PC-3 (cell line): ENCODE results near the gene WWC2. TPM values are rescaled to one million over a fixed set of nuclear protein-coding genes. Genes with fewer than 3 reads are reported as not detected.

ENCODE experiments used
- ATAC-seq: fragments of 200-7000 bp; cut with Tn5 transposase; 2 replicates; pipeline ENCODE4 v1.9.1; 2020; ENCODE audit warnings: mild to moderate bottlenecking, moderate library complexity
- BruUV-seq: library from RNA; stranded (reverse); fragments of 400-500 nt; replicated peaks from 2 replicates; lab custom pipeline; 2021; lab: Mats Ljungman, UMichigan
- CTCF ChIA-PET: fragments of 300-600 bp; sonication (Branson Sonifier 250); formaldehyde crosslinking; loops from one replicate; lab custom pipeline; 2022; ENCODE audit warnings: antibody characterized with exemption; lab: Charles Lee
- POLR2A ChIA-PET: fragments of 300-600 bp; sonication (Branson Sonifier 250); formaldehyde crosslinking; loops from one replicate; lab custom pipeline; 2022; ENCODE audit warnings: antibody characterized with exemption; ENCODE audit not compliant: unreplicated experiment; lab: Charles Lee
- DNase-seq: peaks from one replicate; pipeline ENCODE4 v3.0.0-alpha.2; 2015
- H2AFZ ChIP-seq: fragments of 300-600 bp; sonication (generic); 2 replicates; pipeline ENCODE4 v1.6.0; 2016; ENCODE audit warnings: antibody characterized with exemption, low read length
- H3F3A ChIP-seq: fragments of 300-600 bp; sonication (generic); one replicate; pipeline ENCODE4 v1.6.0; 2017; ENCODE audit warnings: antibody characterized with exemption, low read length, control low read depth, mild to moderate bottlenecking; ENCODE audit not compliant: unreplicated experiment
- H3K27ac ChIP-seq: fragments of 300-600 bp; sonication (generic); 2 replicates; pipeline ENCODE4 v1.5.1; 2016; ENCODE audit warnings: mild to moderate bottlenecking, low read length
- H3K27me3 ChIP-seq: fragments of 300-600 bp; sonication (generic); 2 replicates; pipeline ENCODE4 v1.6.1; 2016; ENCODE audit warnings: low read length, mixed read lengths
- H3K36me3 ChIP-seq: fragments of 300-600 bp; sonication (generic); 2 replicates; pipeline ENCODE4 v1.6.1; 2016; ENCODE audit warnings: low read depth, mixed run types, low read length, mixed read lengths
- H3K4me1 ChIP-seq: fragments of 300-600 bp; sonication (generic); 2 replicates; pipeline ENCODE4 v1.5.1; 2016; ENCODE audit warnings: low read length; ENCODE audit not compliant: insufficient read depth
- H3K4me2 ChIP-seq: fragments of 300-600 bp; sonication (generic); 2 replicates; pipeline ENCODE4 v1.6.0; 2016; ENCODE audit warnings: low read length
- H3K4me3 ChIP-seq: fragments of 300-600 bp; sonication (generic); 2 replicates; pipeline ENCODE4 v1.5.1; 2016; ENCODE audit warnings: mild to moderate bottlenecking, low read length, mixed read lengths
- H3K79me2 ChIP-seq: fragments of 300-600 bp; sonication (generic); 2 replicates; pipeline ENCODE4 v1.6.1; 2017; ENCODE audit warnings: low read length, mixed read lengths
- H3K9ac ChIP-seq: fragments of 300-600 bp; sonication (generic); 2 replicates; pipeline ENCODE4 v1.6.0; 2016; ENCODE audit warnings: mild to moderate bottlenecking, low read length
- H3K9me2 ChIP-seq: fragments of 300-600 bp; sonication (generic); replicated peaks from 2 replicates; pipeline ENCODE4 v1.6.1; 2016; ENCODE audit warnings: mixed run types, low read length, mixed read lengths
- H3K9me3 ChIP-seq: fragments of 300-600 bp; sonication (generic); 2 replicates; pipeline ENCODE4 v1.6.1; 2016; ENCODE audit warnings: low read length, mixed read lengths
- H4K20me1 ChIP-seq: fragments of 300-600 bp; sonication (generic); 2 replicates; pipeline ENCODE4 v1.6.1; 2016; ENCODE audit warnings: low read length, mixed read lengths
- CTCF ChIP-seq: fragments of 300-600 bp; sonication (generic); conservative IDR thresholded peaks from 2 replicates; pipeline ENCODE4 v1.5.1; 2017; ENCODE audit warnings: antibody characterized with exemption, low read depth, mild to moderate bottlenecking, low read length
- EZH2 ChIP-seq: fragments of 300-600 bp; sonication (generic); IDR thresholded peaks from one replicate; pipeline ENCODE4 v1.6.1; 2017; ENCODE audit warnings: antibody characterized with exemption, mild to moderate bottlenecking, low read length; ENCODE audit not compliant: unreplicated experiment
- EZH2phosphoT487 ChIP-seq: fragments of 300-600 bp; sonication (generic); IDR thresholded peaks from 2 replicates; pipeline ENCODE4 v1.6.1; 2018; ENCODE audit warnings: mild to moderate bottlenecking, antibody characterized with exemption, low read length, borderline replicate concordance
- intact Hi-C: fragments of 100-400 bp; cut with micrococcal nuclease; formaldehyde crosslinking; loops from 2 replicates; pipeline ENCODE4 v1.9.0; 2023
- total RNA-seq: library from RNA; depleted of rRNA; stranded (reverse); fragments of >200 nt; gene quantifications from 2 replicates; pipeline ENCODE4 v1.2.3, GENCODE V29; 2014

WWC2 gene
- total RNA-seq, 1 experiment from 2014 or later, result 15.8 TPM

DNA sequence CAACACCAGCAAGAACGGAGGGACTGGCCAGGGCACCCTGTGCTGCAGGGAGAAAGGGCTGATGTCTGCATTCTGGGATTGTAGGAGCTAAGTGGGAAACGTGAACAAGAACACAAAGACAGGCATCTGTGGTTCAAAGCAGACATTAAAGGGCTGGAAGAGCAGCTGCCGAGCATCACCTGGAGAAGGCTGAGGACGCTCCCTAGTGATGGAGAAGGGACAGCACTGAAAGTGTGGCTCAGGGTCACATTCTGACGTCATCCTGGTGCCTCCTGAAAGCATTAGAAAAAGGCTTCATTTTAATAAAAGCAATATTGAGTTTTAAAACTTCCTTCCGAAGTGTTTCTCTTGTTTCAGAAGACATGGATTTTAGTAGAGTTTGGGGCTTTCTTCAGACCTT lies 158.8 kb downstream of the WWC2 start:
- Histone ChIP-seq H3K9me3 (no peaks in the 10 kb centered on the region), H3K4me1 (peaks cover 53% of the 10 kb centered on the region), H3K9ac (no peak overlapping the region), H3F3A (no peaks in the 10 kb centered on the region), H3K4me3 (no peak overlapping the region), H3K36me3 (peaks cover 6% of the 10 kb centered on the region; the same call in 1 of the 2 replicates), H3K27me3 (no peaks in the 10 kb centered on the region), H2AFZ (no peak overlapping the region), H3K27ac (no peak overlapping the region), H3K79me2 (no peaks in the 10 kb centered on the region), H3K9me2 (no peaks in the 10 kb centered on the region), H4K20me1 (no peaks in the 10 kb centered on the region), H3K4me2 (no peak overlapping the region)
- TF ChIP-seq CTCF, result no peak
- TF ChIP-seq EZH2phosphoT487, result no peak
- TF ChIP-seq EZH2, result no peak
- ATAC-seq, result no peak
- no TSS peak for BruUV-seq
- no peak for DNase-seq
- ChIA-PET POLR2A (no interaction called here), CTCF (no interaction called here)
- intact Hi-C loops, result loop anchor here (10.0 kb wide), 1 partner anchor 803 kb away; no protein-coding TSS in a partner anchor

GRCh38 chr4:183260491-183261151 lies 161.6 kb downstream of the WWC2 start:
- Histone ChIP-seq H3K4me2 (peak overlapping the region; percentile 66; the same call in 1 of the 2 replicates), H3K27ac (peak overlapping the region; percentile 40), H3K4me3 (no peak overlapping the region), H3K9me3 (no peaks in the 10 kb centered on the region), H4K20me1 (no peaks in the 10 kb centered on the region), H3K4me1 (peaks cover 31% of the 10 kb centered on the region), H3F3A (no peaks in the 10 kb centered on the region), H3K27me3 (no peaks in the 10 kb centered on the region), H3K9me2 (no peaks in the 10 kb centered on the region), H2AFZ (no peak overlapping the region), H3K36me3 (peaks cover 8% of the 10 kb centered on the region; the same call in 1 of the 2 replicates), H3K79me2 (no peaks in the 10 kb centered on the region), H3K9ac (0 out of 2 replicates have a peak overlapping the region, but pooled peaks have one; percentile 6)
- ChIA-PET POLR2A (no interaction called here), CTCF (interaction anchor here (0.6 to 1.1 kb wide), 2 partner anchors 10 to 17 kb away, joined by 4 to 20 read pairs; no protein-coding TSS in a partner anchor)
- BruUV-seq, result no TSS peak
- ATAC-seq, result peak; percentile 95
- DNase-seq, result peak; percentile 79
- intact Hi-C loops, result no loop called here
- TF ChIP-seq EZH2 (no peak), CTCF (no peak), EZH2phosphoT487 (no peak)
